ENCODE data around the gene DENR.

Gene DENR

DNA sequence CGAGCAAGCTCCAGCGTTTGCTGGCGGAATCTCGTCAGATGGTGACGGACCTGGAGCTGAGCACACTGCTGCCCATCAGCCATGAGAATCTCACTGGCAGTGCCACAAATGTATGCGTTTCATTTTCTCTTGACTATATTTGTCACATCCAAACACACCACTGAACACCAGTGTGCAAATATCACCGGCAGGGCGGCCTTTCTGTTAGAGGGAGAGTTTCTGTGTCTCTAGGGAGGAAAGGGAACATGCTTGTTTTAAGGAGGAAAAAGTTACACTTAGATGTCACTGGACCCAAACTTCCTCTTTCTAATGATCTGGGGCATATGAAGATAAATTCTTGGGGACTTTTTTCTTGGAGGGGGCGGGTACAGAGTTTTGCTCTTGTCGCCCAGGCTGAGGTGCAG lies 60.7 kb downstream of the DENR start:
- no peaks in the 10 kb centered on the region for H3K9me3 ChIP-seq (ENCODE audit: low read length)
- H3K4me1 ChIP-seq (ENCODE audit: insufficient read depth, low read length, severe bottlenecking): peaks cover 9% of the 10 kb centered on the region
- no peaks in the 10 kb centered on the region; the same call in 1 of the 2 replicates for H3K36me3 ChIP-seq (ENCODE audit: insufficient read depth, low read length)
- peak overlapping the region; percentile 70 for H3K4me2 ChIP-seq (ENCODE audit: low read length)
- H3K9ac ChIP-seq (ENCODE audit: low read length): no peak overlapping the region; the same call in 1 of the 2 replicates
- no peaks in the 10 kb centered on the region for H4K20me1 ChIP-seq (ENCODE audit: insufficient read depth, low read length)
- no peaks in the 10 kb centered on the region for H3K9me2 ChIP-seq (ENCODE audit: low read depth, low read length)
- H3F3A ChIP-seq (ENCODE audit: insufficient read depth, low read length): peaks cover 3% of the 10 kb centered on the region; the same call in 1 of the 2 replicates
- H3K27ac ChIP-seq (ENCODE audit: low read depth, low read length, poor library complexity, severe bottlenecking): no peak overlapping the region
- H2AFZ ChIP-seq (ENCODE audit: low read length): no peak overlapping the region
- no peaks in the 10 kb centered on the region for H3K79me2 ChIP-seq (ENCODE audit: insufficient read depth, low read length)
- peak overlapping the region; percentile 23 for H3K4me3 ChIP-seq (ENCODE audit: low read depth, low read length, poor library complexity, severe bottlenecking)
- TF ChIP-seq EZH2 (IDR thresholded peaks at IDR 0.05; ENCODE audit: borderline replicate concordance, low read length): no peak
- TF ChIP-seq, protein P1, sequence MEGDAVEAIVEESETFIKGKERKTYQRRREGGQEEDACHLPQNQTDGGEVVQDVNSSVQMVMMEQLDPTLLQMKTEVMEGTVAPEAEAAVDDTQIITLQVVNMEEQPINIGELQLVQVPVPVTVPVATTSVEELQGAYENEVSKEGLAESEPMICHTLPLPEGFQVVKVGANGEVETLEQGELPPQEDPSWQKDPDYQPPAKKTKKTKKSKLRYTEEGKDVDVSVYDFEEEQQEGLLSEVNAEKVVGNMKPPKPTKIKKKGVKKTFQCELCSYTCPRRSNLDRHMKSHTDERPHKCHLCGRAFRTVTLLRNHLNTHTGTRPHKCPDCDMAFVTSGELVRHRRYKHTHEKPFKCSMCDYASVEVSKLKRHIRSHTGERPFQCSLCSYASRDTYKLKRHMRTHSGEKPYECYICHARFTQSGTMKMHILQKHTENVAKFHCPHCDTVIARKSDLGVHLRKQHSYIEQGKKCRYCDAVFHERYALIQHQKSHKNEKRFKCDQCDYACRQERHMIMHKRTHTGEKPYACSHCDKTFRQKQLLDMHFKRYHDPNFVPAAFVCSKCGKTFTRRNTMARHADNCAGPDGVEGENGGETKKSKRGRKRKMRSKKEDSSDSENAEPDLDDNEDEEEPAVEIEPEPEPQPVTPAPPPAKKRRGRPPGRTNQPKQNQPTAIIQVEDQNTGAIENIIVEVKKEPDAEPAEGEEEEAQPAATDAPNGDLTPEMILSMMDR (IDR thresholded peaks at IDR 0.05; ENCODE audit: low read length): peak; percentile 23; the same call in 1 of the 2 replicates
- no peaks in the 10 kb centered on the region for H3K27me3 ChIP-seq (ENCODE audit: insufficient read depth, low read length)

DNA sequence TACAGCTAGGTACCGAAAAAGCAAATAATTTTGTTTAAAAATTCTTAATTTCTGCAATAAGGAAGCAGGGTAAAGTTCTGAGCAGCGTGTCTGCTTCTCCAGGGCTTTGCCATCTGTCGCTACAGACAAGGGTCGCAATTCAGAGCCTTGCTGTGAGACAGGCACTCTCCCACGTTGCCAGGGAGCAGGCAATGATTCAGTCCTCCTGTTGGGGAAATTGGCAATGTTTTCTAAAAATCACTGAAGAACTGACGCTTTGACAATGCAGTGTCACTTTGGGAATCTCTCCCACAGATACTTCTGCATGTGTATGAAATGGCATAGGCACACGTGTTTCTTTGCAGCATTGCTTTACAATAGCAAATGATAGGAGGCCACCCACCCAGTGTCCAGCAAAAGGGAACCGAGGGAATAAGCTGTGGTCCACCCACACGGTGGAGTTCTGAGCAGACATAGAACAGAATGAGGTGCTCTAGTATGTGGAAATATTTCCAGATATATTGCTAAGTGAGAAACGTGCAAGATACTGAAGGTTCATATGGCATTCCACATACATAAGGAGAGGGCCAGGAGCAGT lies 66.7 kb downstream of the DENR start:
- H3K9ac ChIP-seq (ENCODE audit: low read length): no peak overlapping the region
- H4K20me1 ChIP-seq (ENCODE audit: insufficient read depth, low read length): no peaks in the 10 kb centered on the region
- no peaks in the 10 kb centered on the region for H3K36me3 ChIP-seq (ENCODE audit: insufficient read depth, low read length)
- TF ChIP-seq EZH2 (IDR thresholded peaks at IDR 0.05; ENCODE audit: borderline replicate concordance, low read length): no peak
- TF ChIP-seq, protein P1 (IDR thresholded peaks at IDR 0.05; ENCODE audit: low read length): no peak
- H3F3A ChIP-seq (ENCODE audit: insufficient read depth, low read length): no peaks in the 10 kb centered on the region
- H2AFZ ChIP-seq (ENCODE audit: low read length): no peak overlapping the region
- no peak overlapping the region for H3K4me3 ChIP-seq (ENCODE audit: low read depth, low read length, poor library complexity, severe bottlenecking)
- H3K4me2 ChIP-seq (ENCODE audit: low read length): no peak overlapping the region
- H3K9me2 ChIP-seq (ENCODE audit: low read depth, low read length): no peaks in the 10 kb centered on the region
- H3K27me3 ChIP-seq (ENCODE audit: insufficient read depth, low read length): no peaks in the 10 kb centered on the region
- H3K27ac ChIP-seq (ENCODE audit: low read depth, low read length, poor library complexity, severe bottlenecking): no peak overlapping the region
- H3K79me2 ChIP-seq (ENCODE audit: insufficient read depth, low read length): no peaks in the 10 kb centered on the region
- peaks cover 23% of the 10 kb centered on the region for H3K4me1 ChIP-seq (ENCODE audit: insufficient read depth, low read length, severe bottlenecking)
- no peaks in the 10 kb centered on the region for H3K9me3 ChIP-seq (ENCODE audit: low read length)

DNA sequence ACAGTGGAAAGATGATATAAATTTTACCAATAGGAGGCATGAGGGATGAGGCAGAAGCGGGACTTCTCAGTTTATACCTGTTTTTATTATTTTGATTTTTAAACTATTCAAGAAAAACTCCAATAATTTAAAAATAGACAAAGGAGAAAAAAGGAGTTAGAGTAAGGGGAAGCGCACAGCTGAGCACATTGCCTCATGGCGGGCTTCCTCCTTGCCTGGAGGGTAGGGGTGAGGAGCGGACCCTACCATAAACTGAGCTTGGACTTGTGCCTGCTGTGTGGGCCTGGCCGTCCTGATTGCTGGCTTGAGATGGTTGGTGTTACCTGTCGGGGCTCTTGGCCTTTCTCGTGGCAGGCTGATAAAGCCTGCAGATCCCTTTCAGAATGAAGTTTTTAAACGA lies 67.5 kb downstream of the DENR start:
- no peaks in the 10 kb centered on the region for H3K9me2 ChIP-seq (ENCODE audit: low read depth, low read length)
- H3K27ac ChIP-seq (ENCODE audit: low read depth, low read length, poor library complexity, severe bottlenecking): peak overlapping the region; percentile 13
- no peaks in the 10 kb centered on the region for H3K79me2 ChIP-seq (ENCODE audit: insufficient read depth, low read length)
- no peaks in the 10 kb centered on the region for H3K27me3 ChIP-seq (ENCODE audit: insufficient read depth, low read length)
- no peak overlapping the region for H3K4me3 ChIP-seq (ENCODE audit: low read depth, low read length, poor library complexity, severe bottlenecking)
- H3K4me1 ChIP-seq (ENCODE audit: insufficient read depth, low read length, severe bottlenecking): peaks cover 23% of the 10 kb centered on the region
- TF ChIP-seq, protein P1 (IDR thresholded peaks at IDR 0.05; ENCODE audit: low read length): no peak
- no peak for TF ChIP-seq EZH2 (IDR thresholded peaks at IDR 0.05; ENCODE audit: borderline replicate concordance, low read length)
- H3K36me3 ChIP-seq (ENCODE audit: insufficient read depth, low read length): no peaks in the 10 kb centered on the region
- H3K9ac ChIP-seq (ENCODE audit: low read length): no peak overlapping the region
- no peaks in the 10 kb centered on the region for H3F3A ChIP-seq (ENCODE audit: insufficient read depth, low read length)
- no peak overlapping the region for H2AFZ ChIP-seq (ENCODE audit: low read length)
- 0 out of 2 replicates have a peak overlapping the region, but pooled peaks have one; percentile 65 for H3K4me2 ChIP-seq (ENCODE audit: low read length)
- H4K20me1 ChIP-seq (ENCODE audit: insufficient read depth, low read length): no peaks in the 10 kb centered on the region
- H3K9me3 ChIP-seq (ENCODE audit: low read length): no peaks in the 10 kb centered on the region
